ENCODE measurements around the gene ZC3H10. TPM values are rescaled to one million over a fixed set of nuclear protein-coding genes. Genes with fewer than 3 reads are reported as not detected.
"Not testable (repeated sequence)": the region's sequence is repeated elsewhere in the genome, so short reads cannot be mapped to it uniquely, and the experiment has no call there.

Gene ZC3H10
- total RNA-seq, 1 donor from 2014 or later = 4.1 TPM

DNA sequence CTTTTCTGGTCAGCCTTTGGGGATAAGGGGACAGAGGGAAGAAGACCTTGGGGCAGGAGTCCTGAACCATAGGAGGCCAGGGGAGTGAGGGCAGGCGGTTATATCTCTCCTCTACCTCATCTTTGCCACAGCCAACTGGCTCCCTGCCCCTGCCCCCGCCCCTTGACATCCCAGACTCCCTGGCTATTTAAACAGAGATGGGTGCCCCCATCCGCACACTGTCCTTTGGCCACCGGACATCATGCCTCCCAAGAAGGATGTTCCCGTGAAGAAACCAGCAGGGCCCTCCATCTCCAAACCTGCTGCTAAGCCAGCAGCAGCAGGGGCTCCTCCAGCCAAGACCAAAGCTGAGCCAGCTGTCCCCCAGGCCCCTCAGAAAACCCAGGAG lies 35.6 kb downstream of the ZC3H10 start:
- no peak for DNase-seq (ENCODE audit: extremely low read depth, low read depth, low spot score)

DNA sequence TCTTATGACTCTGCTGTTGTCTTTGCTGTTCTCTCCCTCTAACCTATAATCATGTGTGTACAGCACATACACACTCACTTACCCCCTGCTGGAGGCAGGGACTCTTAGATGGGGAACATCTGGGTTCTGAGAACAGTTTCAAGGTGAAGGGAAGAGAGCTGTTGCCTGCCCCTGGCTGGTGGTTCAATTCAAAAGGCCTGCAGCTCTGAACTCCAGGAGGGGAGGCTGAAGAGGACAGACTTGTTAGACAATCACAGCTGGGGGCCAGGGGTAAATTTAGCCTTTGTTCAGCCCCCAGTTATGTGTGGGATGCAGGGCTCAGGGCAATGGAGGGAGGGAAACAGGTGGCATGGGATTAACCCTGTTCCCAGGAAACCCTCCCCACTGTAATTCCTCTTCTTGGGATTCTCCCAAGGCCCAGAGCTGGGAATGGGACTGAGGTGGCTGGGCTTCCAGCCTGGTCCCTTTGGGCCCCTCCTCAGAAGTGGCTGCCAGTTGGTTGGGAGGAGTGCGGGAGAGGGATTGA lies 36.2 kb downstream of the ZC3H10 start:
- DNase-seq (ENCODE audit: extremely low read depth, low read depth, low spot score) = no peak

DNA sequence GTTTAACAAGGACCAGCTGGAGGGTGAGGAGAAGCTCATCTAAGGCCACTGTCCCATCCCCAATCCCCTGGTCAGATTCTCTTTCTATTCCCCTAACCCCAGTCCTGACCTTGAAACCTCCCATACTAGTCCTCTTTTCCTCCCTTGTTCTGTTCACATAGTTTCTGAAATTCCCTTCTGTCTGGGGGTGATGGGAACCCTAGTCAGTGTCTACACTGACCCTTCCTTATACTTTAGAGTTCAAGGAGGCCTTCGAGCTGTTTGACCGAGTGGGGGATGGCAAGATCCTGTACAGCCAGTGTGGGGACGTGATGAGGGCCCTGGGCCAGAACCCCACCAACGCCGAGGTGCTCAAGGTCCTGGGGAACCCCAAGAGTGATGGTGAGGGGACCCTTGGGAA lies 36.8 kb downstream of the ZC3H10 start:
- DNase-seq (ENCODE audit: extremely low read depth, low read depth, low spot score) = no peak

DNA sequence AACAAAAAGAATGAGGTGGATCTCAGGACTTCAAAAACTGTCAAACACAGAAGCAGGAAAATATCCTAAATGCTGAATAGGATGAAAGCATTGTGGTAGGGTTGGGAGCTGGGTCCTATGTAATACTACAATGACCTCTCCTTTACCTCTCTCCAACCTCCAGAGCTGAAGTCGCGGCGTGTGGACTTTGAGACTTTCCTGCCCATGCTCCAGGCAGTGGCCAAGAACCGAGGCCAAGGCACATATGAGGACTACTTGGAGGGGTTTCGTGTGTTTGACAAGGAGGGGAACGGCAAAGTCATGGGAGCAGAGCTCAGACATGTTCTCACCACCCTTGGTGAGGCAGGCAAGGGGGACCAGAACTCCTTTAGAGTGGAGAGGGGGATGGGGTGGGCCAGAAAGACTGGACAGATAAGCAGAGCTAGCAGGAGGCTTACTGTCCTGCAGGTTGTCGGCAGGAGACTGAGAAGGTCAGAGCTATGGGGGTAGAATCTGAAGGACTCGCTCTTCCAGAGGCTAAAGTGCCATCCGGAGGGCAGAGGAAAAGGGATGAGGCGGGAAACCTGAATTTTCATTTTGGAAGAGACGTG lies 37.3 kb downstream of the ZC3H10 start:
- DNase-seq (ENCODE audit: extremely low read depth, low read depth, low spot score) = no peak

DNA sequence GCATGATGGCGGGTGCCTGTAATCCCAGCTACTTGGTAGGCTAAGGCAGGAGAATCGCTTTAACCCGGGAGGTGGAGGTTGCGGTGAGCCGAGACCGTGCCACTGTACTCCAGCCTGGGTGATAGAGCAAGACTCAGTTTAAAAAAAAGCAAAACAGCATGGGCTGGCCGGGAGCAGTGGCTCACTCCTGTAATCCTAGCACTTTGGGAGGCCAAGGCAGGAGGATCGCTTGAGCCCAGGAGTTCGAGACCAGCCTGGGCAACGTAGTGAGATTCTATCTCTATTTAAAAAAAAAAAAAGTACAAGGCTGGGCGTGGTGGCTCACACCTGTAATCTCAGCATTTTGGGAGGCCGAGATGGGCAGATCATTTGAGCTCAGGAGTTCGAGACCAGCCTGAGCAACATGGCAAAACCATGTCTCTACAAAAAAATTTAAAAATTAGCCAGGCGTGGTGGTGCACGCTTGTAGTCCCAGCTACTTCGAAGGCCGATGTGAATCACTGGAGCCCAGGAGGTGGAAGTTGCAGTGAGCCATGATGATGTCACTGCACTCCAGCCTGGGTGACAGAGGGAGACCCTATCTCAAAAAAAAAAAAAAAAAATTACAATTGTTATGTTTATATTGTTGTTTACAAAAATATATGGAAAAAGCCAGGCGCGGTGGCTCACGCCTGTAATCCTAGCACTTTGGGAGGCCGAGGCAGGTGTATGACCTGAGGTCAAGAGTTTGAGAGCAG lies 38.6 kb downstream of the ZC3H10 start:
- not testable (repeated sequence) for DNase-seq (ENCODE audit: extremely low read depth, low read depth, low spot score)

DNA sequence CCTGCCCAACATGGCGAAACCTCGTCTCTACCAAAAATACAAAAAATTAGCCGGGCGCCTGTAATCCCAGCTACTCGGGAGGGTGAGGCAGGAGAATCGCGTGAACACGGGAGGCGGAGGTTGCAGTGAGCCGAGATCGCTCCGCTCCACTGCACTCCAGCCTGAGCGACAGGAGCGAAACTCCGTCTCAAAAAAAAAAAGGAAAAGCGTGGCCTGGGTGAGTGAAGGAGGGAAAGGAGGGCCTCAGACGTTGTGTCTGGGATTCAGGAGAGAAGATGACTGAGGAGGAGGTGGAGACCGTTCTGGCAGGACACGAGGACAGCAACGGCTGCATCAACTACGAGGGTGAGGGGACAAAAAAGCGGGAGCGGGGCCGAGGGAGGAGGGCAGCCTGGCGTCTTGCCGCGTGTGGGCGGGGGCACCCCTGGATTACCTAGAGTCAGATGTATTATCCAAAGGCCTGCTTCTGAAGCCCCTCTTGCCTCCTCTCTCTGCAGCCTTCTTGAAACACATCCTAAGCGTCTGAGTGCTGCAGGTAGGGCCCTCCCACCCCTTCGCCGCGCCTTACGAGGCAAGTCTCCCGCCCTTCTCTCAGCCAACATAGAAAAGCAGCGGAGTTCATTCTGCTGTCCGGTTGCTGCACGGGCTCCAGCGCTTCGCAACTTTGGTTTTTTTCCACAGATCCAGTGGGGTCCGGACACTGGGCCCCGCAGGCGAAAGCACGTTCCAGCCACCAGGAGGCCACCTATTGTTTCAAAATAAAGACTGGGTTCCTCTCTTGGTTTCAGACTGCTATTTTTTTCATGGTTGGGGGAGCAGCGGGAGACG lies 39.3 kb downstream of the ZC3H10 start:
- no peak for DNase-seq (ENCODE audit: extremely low read depth, low read depth, low spot score)

DNA sequence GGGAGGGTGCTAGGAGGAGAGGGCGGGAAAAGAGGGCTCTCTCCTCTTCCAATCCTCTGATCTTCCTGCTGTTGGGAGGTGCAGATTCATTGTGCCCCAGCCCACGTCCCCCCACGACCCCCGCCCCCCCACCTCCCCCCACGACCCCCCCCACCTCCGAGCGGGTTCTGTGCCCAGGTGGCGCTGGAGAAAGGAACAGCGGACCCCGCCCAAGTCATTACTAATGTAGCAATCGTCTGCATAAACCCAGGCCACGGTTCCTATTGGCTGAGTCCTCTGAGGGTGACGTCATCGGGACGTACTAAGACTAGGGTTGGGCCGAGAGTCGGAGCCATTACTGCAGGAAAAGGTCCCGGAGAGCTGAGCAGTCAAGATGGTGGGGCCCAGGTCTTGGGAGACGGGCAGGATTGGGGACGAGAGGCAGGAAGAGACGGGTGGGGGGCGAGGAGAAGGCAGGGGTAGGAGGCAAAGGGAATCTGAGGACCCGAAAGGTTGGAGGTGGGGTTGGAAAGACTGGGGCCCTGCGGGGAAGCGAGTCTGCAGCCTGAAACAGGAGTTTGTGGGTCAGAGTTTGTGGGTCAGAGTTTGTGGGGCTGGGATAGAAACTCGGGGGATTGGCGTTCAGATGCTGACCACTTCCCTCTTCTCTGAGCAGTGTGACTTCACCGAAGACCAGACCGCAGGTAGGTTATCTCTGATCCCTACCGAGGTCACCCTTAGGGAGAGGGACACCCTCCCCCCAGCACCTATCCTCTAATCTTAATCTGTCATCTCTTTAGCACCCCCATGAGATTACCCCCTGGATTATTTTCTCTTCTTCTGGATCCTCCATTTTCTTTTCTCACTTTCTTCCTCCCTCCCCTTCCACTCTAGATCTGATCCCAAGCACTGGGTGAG lies 40.2 kb downstream of the ZC3H10 start, which contains the start of gene MYL6:
Gene MYL6, plus strand, starts transcription at position 331 of the 897 bp plus-strand sequence. Its CDS starts 43 bp downstream, at position 374.
- peak; percentile 94 for DNase-seq (ENCODE audit: extremely low read depth, low read depth, low spot score)

DNA sequence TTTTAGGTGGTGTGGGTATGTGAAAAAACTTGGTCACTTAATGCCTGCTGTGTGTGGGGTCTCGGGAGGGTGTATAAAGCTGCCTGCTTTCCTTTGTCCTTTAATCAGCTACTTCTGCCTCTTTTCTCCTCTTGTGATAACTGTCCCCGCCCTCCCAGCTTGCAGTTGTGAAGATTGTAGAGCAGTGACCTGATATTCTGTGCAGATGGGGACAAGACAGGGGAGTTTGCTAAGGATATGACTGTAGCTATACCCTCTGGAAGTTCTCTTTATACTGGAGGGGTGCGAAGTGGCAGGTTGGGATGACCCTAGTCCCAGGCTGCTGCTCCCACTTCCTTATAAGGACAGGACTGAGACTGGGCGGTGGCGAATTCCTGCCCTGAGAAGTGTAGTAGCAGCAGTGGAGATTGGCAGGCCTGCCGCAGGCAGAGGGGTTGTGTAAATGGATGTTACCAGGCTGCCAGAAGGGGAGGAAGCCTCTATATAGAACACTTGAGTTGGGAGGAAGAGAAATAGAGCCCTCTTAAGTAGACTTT lies 40.9 kb downstream of the ZC3H10 start:
- DNase-seq (ENCODE audit: extremely low read depth, low read depth, low spot score) = no peak

DNA sequence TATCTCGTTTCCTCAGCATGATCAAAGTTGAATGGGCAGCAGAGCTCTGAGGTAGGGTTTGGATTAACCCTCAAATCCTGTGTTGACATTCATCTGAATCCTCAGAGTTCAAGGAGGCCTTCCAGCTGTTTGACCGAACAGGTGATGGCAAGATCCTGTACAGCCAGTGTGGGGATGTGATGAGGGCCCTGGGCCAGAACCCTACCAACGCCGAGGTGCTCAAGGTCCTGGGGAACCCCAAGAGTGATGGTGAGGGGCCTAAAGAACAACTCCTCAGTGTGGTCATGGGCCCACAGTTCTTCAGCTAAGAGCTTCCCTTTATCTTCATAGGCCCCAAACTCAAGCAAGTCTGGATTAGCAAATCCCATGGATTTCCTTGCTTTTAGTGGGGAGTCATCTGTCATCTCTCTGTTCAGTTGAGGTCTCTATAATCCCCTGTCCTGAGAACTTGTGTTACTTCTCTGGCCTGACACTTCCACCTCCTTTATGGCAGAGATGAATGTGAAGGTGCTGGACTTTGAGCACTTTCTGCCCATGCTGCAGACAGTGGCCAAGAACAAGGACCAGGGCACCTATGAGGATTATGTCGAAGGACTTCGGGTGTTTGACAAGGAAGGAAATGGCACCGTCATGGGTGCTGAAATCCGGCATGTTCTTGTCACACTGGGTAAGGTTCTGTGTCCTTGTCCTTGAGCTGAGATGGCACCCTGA lies 41.6 kb downstream of the ZC3H10 start:
- DNase-seq (ENCODE audit: extremely low read depth, low read depth, low spot score) = no peak

DNA sequence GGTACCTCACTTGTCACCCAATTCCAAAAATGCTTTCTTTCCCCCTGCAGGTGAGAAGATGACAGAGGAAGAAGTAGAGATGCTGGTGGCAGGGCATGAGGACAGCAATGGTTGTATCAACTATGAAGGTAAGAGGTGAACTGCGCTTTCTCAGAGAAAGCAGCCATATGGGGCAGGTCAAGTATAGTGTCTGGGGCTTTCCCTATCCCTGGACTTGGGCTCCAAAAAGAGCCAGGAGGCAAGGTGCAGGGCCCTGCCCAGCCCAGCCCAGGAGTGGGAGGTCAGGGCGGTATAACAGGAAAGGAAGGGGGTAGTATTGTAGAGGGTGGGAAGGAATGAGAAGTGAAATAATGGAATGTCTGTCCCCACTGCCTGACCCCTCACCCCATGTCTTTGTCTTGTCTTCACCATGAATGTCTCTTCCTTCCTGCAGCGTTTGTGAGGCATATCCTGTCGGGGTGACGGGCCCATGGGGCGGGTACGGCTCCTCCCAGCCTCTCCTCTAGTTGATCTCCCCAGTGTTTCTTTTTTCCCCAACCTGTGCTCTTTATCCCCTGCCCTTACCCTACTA lies 42.2 kb downstream of the ZC3H10 start:
- DNase-seq (ENCODE audit: extremely low read depth, low read depth, low spot score) = no peak

DNA sequence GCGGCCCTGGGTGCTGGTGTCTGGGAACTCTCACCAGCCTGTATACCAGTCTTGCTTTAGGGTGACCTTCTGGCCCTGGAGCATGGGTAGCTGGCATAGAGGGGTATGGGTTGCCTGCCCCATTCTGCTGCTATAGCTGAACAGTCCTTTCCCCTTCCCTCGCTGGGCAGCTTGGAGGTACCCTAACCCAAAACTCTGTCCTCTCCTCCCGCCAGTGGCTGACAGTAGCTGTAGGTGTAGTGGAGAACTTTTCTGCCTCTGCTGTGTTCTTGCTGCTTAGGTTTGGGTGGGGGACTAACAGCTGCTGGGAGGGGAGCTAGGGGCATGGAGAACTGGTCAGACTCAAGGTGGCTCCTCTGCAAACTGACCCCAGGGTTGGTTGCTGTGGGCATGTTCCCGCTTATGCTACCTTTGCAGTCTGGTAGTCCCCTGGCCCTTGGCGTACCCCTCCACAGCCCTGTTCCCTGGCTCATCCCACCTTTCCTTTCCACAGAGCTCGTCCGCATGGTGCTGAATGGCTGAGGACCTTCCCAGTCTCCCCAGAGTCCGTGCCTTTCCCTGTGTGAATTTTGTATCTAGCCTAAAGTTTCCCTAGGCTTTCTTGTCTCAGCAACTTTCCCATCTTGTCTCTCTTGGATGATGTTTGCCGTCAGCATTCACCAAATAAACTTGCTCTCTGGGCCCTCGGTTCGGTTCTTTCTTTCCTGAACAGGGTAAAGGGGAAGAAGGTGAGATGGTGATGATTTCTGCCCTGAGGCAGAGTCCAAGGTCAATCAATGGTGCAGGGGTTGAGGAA lies 43.0 kb downstream of the ZC3H10 start:
- DNase-seq (ENCODE audit: extremely low read depth, low read depth, low spot score) = no peak

DNA sequence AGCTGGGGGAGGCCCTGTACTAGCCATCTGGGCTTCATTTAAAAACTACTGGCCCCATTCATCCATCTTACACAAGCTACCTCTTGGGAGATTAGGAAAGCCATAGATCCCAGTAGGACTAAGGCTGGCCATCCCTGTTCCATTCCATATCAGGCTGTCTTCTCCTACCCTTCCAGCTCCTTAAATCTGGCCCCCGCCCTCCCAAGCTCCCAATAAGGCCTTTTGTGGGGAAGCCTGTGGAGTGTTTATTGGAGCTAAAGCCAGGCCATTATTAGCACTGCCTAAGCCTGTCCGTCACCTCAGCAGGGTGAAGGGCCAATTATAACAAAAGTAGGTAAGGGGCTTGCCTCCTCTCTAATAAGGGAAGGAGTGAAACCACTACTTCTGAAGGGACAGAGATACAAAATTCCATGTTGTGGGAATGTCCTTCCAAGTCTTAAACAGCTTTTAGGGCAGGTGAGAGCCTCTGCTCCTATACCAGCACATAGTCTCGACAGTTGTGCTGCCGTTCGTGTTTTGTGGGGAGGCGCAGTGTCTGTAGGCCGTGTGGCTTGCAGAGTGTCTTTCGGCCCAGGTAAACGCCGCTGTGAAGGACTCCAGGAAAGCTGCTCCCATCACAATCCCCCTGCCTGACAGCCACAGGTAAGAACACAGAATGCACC lies 43.8 kb downstream of the ZC3H10 start:
- no peak for DNase-seq (ENCODE audit: extremely low read depth, low read depth, low spot score)

DNA sequence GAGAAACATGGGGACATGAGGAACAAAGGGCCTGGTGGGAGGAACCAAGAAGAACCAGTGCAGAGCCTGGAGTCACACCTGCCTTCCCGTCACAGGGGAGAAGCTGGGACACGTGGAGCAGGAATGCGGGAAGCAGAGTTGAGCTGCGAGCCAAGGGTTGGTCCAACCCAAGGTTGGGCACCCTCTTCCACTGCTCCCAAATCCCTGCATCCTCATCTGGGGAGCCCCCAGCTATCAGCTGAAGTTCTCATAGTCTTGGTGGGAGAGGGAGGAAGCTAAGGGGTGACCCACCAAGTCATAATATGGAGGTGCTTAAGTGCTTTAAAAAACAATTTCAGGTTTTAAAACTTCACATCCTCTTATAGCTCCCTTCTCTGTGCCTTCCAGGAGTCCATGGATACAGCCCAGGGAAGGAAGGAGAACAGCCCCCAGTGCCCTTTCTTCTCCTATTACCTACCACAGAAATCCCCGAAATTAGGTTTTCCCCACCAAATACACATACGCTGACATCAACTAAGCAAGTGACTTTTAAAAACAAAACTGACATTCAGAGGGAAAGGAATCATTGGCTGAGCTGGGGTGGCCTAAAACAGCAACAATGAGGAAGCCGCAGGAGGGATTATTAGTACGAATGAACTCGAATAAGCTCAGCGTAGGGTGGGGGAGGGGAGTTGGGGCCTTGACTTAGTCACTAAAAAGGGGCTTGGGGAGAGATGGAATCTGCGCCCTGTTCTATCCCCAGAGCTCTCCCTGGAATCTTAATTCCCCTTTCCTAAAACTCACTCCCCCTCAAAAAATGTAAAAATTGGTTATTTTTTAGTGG lies 44.6 kb downstream of the ZC3H10 start:
- no peak for DNase-seq (ENCODE audit: extremely low read depth, low read depth, low spot score)

DNA sequence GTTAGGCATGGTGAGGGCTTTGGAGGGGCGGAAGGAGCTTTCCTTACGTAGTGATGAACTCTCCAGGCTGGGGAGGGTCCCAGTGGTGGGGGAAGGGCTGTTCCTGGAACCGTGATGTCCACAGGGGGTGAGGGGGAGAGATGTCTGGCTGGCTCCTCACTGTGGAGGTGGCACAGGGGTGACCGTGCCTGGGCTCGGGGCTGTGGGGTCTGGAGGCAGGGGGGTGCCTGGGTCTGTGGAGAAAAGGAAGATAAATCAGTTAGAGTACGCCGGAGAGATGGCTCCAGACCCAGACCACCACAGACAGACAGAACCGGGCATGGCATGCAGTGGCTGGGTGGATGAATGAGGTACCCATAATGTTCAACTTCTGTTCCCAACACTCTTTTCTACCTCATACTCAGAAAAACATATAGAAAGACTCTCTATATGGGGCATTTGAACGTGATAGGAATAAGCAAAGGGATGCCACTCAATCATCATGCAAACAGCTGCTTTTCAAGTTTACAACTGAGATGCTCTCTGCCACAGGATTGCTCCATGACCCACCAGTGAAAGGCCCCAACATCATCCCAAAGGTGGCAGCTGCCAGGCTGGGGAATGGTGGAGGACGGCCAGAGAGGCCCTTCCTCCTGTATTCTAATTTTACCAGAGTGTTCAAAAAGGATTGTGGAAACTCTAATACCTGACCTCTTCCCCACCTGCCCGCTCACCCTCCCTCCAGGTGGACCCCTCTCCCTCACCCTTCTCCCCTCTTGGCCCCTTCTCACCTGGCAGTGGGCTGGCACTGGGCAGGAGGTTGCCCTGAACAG lies 45.7 kb downstream of the ZC3H10 start:
- no peak for DNase-seq (ENCODE audit: extremely low read depth, low read depth, low spot score)

DNA sequence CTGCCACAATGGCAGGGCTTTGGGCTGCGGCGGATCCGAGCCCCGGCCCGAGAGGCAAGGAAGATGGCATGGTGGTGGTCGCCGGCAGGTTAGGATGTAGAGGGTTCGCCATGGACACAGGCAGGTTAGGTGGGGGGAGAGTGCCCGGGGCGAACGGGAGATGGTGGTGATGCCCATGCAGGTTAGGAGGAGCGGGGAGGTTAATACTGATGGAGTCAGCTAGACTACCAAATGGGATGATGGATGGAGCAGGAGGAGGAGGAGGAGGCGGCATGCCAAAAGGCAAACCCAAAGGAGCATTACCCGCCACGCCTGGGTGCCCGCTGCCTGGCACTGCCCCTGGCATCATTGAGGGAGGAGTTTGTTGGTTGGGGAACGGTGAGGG lies 46.3 kb downstream of the ZC3H10 start:
- no peak for DNase-seq (ENCODE audit: extremely low read depth, low read depth, low spot score)

DNA sequence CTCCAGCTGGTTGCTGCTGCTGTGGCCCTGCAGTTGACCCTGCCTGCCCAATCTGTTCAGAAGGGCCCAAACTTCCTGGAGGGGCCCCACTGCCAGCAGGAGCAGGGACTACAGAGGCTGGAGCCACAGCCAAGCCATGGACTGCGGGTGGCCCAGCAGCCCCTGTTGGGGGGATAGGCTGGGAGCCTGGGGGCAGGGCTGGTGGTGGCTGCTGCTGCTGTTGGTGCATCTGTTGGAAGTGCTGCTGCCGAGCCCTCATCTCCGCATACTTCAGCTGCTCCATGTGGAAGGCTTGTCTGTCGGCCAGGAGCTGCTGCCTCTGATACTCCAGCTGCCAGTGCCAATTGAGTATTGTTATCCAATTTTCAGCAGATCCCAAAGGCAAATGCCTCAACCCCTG lies 47.3 kb downstream of the ZC3H10 start:
- DNase-seq (ENCODE audit: extremely low read depth, low read depth, low spot score) = no peak
